Ovary (tissue), 9 donors: ENCODE results near the gene GAREM2. TPM values are rescaled to one million over a fixed set of nuclear protein-coding genes. Genes with fewer than 3 reads are reported as not detected.

Source experiments
- DNase-seq, 5 donors: peaks; one replicate each; pipeline ENCODE4 v3.0.0-alpha.2; 2019 to 2020
- H3K27ac ChIP-seq, 2 donors: fragments of 200-600 bp; one replicate each; pipeline versions ENCODE4 v1.5.1 to v1.8.0; 2019 to 2022
- H3K27me3 ChIP-seq: fragments of 200-600 bp; one replicate; pipeline ENCODE4 v1.8.0; 2022
- H3K36me3 ChIP-seq: fragments of 200-600 bp; sonication (generic); one replicate; pipeline ENCODE4 v1.5.1; 2019
- H3K4me1 ChIP-seq: one replicate; pipeline ENCODE4 v1.8.1; 2013; ENCODE audit warnings: mild to moderate bottlenecking, moderate library complexity; ENCODE audit not compliant: insufficient read depth
- H3K4me3 ChIP-seq: fragments of 200-600 bp; sonication (generic); one replicate; pipeline ENCODE4 v1.5.1; 2017
- H3K9me3 ChIP-seq, 2 donors: fragments of 200-600 bp in 1 of 2; sonication (generic) in 1 of 2; one replicate each; pipeline versions ENCODE4 v1.5.1 to v1.8.1; 2013 to 2019; ENCODE audit warnings: mild to moderate bottlenecking in 1 of 2, moderate library complexity in 1 of 2
- EP300 ChIP-seq: sonication (generic); formaldehyde crosslinking; IDR thresholded peaks from one replicate; pipeline ENCODE4 v1.6.1; 2017; ENCODE audit warnings: antibody characterized with exemption
- POLR2A ChIP-seq: fragments of 450-650 bp; IDR thresholded peaks from one replicate; pipeline ENCODE4 v1.6.1; 2017; ENCODE audit warnings: antibody characterized with exemption, mild to moderate bottlenecking, moderate library complexity
- WGBS, 3 donors: extraction: QIAGEN DNeasy Blood & Tissue Kit in 1 of 3; methylation state at CpG; one replicate each; pipeline versions ENCODE4 v1.1.5 to v1.1.7; 2013 to 2017; 5-methylcytosine and 5-hydroxymethylcytosine counted together
- intact Hi-C, 4 donors: fragments of 100-400 bp; cut with DNase I; formaldehyde crosslinking; loops; one replicate each; pipeline versions ENCODE4 v1.11.0 to v1.15.1; 2022 to 2023
- polyA plus RNA-seq, 2 donors: library from polyadenylated mRNA; stranded (reverse); fragments of 200-250 nt in 1 of 2; fragments of 350-450 nt in 1 of 2; fragmentation: Illumina TruSeq in 1 of 2; extraction: RNeasy Lipid Tissue Mini Kit (QIAGEN cat#74804) in 1 of 2; gene quantifications; one replicate each; pipeline ENCODE4 v1.2.3, GENCODE V29; 2013 to 2014
- total RNA-seq, 7 donors: library from RNA; depleted of rRNA in 2 of 7; stranded (reverse); fragments of >200 nt in 2 of 7; fragmentation: NEBNext Ultra II Directional in 3 of 7; extraction: Animal tissue kit (Norgen Biotek cat#: 25700) in 3 of 7; gene quantifications; one replicate each; pipeline versions ENCODE4 v1.1.0 to v1.2.4, GENCODE V29; 2016 to 2023
- TF ChIP-seq, protein P1 (sequence below), 3 donors: fragments of 450-650 bp in 2 of 3; fragments of 200-600 bp in 1 of 3; IDR thresholded peaks; one replicate each; pipeline versions ENCODE4 v1.5.1 to v1.8.0; 2016 to 2022; ENCODE audit warnings: antibody characterized with exemption in 3 of 3, mild to moderate bottlenecking in 1 of 3
- donor health status: DM: no; HTN: no; CAD: no; lungs with moderate emphysema.
- donor health status: DM: no; HTN: no; CAD: no.
- donor health status: Bipolar disorder and iron deficiency.
- donor health status: DM: yes; HTN: yes; CAD: no.
- donor health status: DM: no; HTN: no; CAD: no.
- donor health status: DM: yes; HTN: yes; CAD: no.

The GAREM2 gene
- total and polyA plus RNA-seq, 9 donors: 1.0 to 13.5 (median 5.6) TPM

DNA sequence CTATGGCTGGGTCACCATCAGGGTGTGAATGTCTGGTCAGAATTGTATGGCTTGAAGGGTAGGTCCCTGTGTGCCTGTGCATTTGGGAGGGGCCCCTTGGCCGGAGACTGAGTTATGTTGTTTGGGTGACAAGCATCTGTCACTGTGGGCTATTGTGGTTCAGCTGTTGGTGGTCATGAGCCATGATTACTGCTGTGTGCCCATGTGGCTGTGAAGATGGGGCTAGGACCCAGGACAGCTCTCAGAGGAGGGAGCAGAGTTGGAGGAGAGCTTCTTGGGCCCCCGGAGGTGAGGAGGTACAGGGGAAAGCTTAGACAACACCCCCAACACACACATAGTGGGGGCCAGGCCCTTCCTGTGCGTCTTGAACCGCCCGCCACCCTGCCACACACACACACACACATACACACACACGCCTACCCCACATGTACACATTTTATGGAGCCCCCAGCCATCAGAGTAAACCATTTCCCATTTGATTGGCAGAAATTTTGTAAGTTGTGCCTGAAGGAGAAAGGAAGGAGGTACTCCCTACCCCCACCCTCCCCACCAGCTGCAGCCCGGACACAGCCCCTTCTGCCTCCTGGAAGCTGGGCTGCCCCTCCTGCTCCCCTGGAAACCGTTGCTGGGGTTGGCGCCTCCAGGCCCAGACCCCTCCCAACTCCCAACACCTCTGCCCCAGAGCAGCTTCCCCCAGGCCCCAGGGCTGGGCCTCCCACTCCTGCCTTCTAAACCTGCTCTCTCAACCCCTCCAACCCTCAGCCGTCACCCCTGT, 2.0 kb downstream of the GAREM2 start:
- Histone ChIP-seq H3K4me1 (peaks cover 5% of the 10 kb centered on the region), H3K9me3 (no peaks in the 10 kb centered on the region), H3K27ac (no peak overlapping the region), H3K4me3 (no peak overlapping the region), H3K36me3 (no peaks in the 10 kb centered on the region), H3K27me3 (no peaks in the 10 kb centered on the region)
- TF ChIP-seq EP300 (no peak), POLR2A (no peak)
- TF ChIP-seq, protein P1, sequence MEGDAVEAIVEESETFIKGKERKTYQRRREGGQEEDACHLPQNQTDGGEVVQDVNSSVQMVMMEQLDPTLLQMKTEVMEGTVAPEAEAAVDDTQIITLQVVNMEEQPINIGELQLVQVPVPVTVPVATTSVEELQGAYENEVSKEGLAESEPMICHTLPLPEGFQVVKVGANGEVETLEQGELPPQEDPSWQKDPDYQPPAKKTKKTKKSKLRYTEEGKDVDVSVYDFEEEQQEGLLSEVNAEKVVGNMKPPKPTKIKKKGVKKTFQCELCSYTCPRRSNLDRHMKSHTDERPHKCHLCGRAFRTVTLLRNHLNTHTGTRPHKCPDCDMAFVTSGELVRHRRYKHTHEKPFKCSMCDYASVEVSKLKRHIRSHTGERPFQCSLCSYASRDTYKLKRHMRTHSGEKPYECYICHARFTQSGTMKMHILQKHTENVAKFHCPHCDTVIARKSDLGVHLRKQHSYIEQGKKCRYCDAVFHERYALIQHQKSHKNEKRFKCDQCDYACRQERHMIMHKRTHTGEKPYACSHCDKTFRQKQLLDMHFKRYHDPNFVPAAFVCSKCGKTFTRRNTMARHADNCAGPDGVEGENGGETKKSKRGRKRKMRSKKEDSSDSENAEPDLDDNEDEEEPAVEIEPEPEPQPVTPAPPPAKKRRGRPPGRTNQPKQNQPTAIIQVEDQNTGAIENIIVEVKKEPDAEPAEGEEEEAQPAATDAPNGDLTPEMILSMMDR (IDR thresholded peaks at IDR 0.05): no peak
- intact Hi-C loops: no loop called here
- WGBS, 3 donors: 78 to 85% (median 79%) methylated on average over 9 to 10 of the region's 10 CpGs
- no peak for DNase-seq

DNA sequence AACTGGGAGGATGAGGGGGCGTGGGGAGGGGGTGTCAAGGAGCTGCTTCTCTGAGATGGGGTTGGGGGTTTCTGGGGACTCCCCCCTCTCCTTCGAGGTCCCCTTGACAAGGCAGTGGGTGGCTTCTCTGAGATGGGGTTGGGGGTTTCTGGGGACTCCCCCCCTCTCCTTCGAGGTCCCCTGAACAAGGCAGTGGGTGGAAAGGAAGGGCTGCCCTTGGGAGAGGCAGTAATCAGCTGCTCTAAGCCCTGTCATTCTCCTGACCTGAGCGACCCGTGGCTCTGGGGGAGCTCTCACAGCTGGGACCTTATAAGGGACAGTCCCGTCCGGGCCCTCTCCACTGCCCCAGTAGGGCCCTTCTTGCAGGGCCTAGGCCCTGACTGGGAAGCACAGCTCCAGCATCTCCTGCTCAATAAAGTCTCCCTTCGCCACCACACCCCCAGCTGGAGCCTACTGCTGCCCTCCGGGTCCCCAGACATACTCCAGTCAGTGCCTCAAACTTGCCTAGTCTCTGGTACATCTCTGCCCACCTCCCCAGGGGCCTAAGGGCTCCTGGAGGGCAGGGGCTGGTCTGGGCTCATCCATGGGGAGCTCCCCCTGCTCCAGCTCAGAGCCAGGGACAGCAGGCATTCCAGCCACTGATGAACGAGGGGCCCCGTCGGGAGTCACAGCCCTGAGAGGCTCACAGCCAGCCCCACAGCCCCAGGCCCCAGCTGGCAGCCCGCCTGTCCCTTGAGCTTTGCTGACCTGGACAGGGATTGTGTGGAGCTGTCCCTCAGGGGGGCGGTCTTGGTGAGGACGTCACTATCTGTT, 2.8 kb downstream of the GAREM2 start:
- Histone ChIP-seq H3K9me3 (no peaks in the 10 kb centered on the region), H3K36me3 (no peaks in the 10 kb centered on the region), H3K27ac (no peak overlapping the region), H3K27me3 (no peaks in the 10 kb centered on the region), H3K4me1 (peaks cover 5% of the 10 kb centered on the region), H3K4me3 (no peak overlapping the region)
- TF ChIP-seq, protein P1 (IDR thresholded peaks at IDR 0.05): no peak
- TF ChIP-seq POLR2A: no peak
- TF ChIP-seq EP300: no peak
- intact Hi-C loops: no loop called here
- no peak for DNase-seq
- WGBS, 3 donors: 73 to 75% (median 74%) methylated on average over 15 of the region's 15 CpGs

DNA sequence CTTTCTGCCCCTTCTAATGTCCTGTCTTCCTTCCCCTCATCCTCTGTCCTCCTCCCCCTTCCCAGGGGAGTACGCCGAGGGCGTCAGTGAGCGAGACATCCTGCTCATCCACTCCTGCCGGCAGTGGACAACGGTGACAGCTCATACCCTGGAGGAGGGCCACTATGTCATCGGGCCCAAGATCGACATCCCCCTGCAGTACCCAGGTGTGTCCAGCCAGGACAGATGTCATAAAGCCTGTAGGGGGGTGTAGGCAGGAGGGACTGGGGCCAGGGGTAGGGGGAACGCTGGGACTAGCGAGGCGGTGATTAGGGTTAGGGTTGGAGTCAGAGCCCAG, 3.4 kb downstream of the GAREM2 start:
- intact Hi-C loops: no loop called here
- no peaks in the 10 kb centered on the region for H3K9me3 ChIP-seq
- 80 to 89% (median 83%) methylated on average over 11 of the region's 11 CpGs for WGBS, 3 donors
- TF ChIP-seq POLR2A: no peak
- no peak for TF ChIP-seq EP300
- TF ChIP-seq, protein P1 (IDR thresholded peaks at IDR 0.05): no peak
- H3K36me3 ChIP-seq: no peaks in the 10 kb centered on the region
- H3K4me1 ChIP-seq: peaks cover 5% of the 10 kb centered on the region
- no peaks in the 10 kb centered on the region for H3K27me3 ChIP-seq
- no peak overlapping the region for H3K27ac ChIP-seq
- H3K4me3 ChIP-seq: no peak overlapping the region
- DNase-seq: no peak

DNA sequence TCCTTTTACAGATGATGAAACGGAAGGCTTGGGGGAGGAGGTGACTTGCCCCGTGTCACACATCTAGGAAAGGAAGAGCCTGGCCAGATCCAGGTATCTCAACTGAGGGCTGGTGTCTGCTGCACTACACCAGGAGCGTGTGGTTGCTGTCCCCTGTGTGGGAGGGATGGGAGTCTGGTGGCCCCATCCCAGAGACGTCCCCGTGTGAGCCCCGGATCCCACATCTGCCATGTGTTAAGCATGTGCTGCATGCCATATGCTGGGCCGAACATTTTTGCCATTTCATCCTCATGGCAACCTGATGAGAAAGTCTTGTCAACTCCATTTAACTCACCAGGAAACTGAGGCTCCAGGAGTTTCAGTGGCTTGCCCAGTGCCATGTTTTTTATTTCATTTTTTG, 4.2 kb downstream of the GAREM2 start:
- Histone ChIP-seq H3K4me3 (no peak overlapping the region), H3K9me3 (no peaks in the 10 kb centered on the region), H3K36me3 (no peaks in the 10 kb centered on the region), H3K4me1 (peaks cover 5% of the 10 kb centered on the region), H3K27me3 (no peaks in the 10 kb centered on the region), H3K27ac (no peak overlapping the region)
- intact Hi-C loops: no loop called here
- DNase-seq: no peak
- WGBS, 3 donors: 95 to 98% (median 96%) methylated on average over 7 of the region's 7 CpGs
- TF ChIP-seq EP300 (no peak), POLR2A (no peak)
- TF ChIP-seq, protein P1 (IDR thresholded peaks at IDR 0.05): no peak
